ENCODE results near the gene OTP. TPM values are rescaled to one million over a fixed set of nuclear protein-coding genes. Genes with fewer than 3 reads are reported as not detected.

OTP gene
- total RNA-seq, 4 donors from 2014 or later: not detected

- no peak for ATAC-seq
- no peak overlapping the region for H3K4me3 ChIP-seq
- intact Hi-C loops (cut with DNase I; ENCODE audit: low total_unique reads): no loop called here
- no peaks in the 10 kb centered on the region for H3K4me1 ChIP-seq
- no peak for DNase-seq
- no peaks in the 10 kb centered on the region for H3K9me3 ChIP-seq
- H3K36me3 ChIP-seq: no peaks in the 10 kb centered on the region
- H3K27ac ChIP-seq: no peak overlapping the region
- H3K27me3 ChIP-seq: peaks cover 0 to 3% (median 0%) of the 10 kb centered on the region in 3 donors
- in situ Hi-C loops (cut with MboI; ENCODE audit: low sequenced_read_pairs in 4 of 4): no loop called here
- no peak for TF ChIP-seq CTCF (IDR thresholded peaks at IDR 0.05 in 4 of 5, conservative IDR thresholded peaks at IDR 0.05 in 1 of 5)
- no peak for TF ChIP-seq POLR2A (IDR thresholded peaks at IDR 0.05)
Measured at GRCh38 chr5:77663090-77663863, 24.8 kb upstream of the OTP start.

- in situ Hi-C loops (cut with MboI; ENCODE audit: low sequenced_read_pairs in 4 of 4) (no loop called here), intact Hi-C loops (cut with DNase I; ENCODE audit: low total_unique reads) (no loop called here)
- H3K4me1 ChIP-seq: no peaks in the 10 kb centered on the region
- no peaks in the 10 kb centered on the region for H3K9me3 ChIP-seq
- H3K27ac ChIP-seq: no peak overlapping the region
- TF ChIP-seq CTCF (IDR thresholded peaks at IDR 0.05 in 4 of 5, conservative IDR thresholded peaks at IDR 0.05 in 1 of 5) (no peak), POLR2A (IDR thresholded peaks at IDR 0.05) (no peak)
- ATAC-seq (no peak), DNase-seq (no peak)
- no peak overlapping the region for H3K4me3 ChIP-seq
- peaks cover 0 to 3% (median 0%) of the 10 kb centered on the region in 3 donors for H3K27me3 ChIP-seq
- H3K36me3 ChIP-seq: no peaks in the 10 kb centered on the region
Measured at GRCh38 chr5:77662635-77663034, 24.1 kb upstream of the OTP start.

GRCh38 chr5:77658662-77659061 lies 20.1 kb upstream of the OTP start:
- TF ChIP-seq POLR2A (IDR thresholded peaks at IDR 0.05) (no peak), CTCF (IDR thresholded peaks at IDR 0.05 in 4 of 5, conservative IDR thresholded peaks at IDR 0.05 in 1 of 5) (no peak)
- ATAC-seq (no peak), DNase-seq (no peak)
- no peaks in the 10 kb centered on the region for H3K9me3 ChIP-seq
- H3K36me3 ChIP-seq: no peaks in the 10 kb centered on the region
- intact Hi-C loops (cut with DNase I; ENCODE audit: low total_unique reads) (no loop called here), in situ Hi-C loops (cut with MboI; ENCODE audit: low sequenced_read_pairs in 4 of 4) (no loop called here)
- H3K27me3 ChIP-seq: no peaks in the 10 kb centered on the region
- H3K4me3 ChIP-seq: no peak overlapping the region
- H3K27ac ChIP-seq: no peak overlapping the region
- no peaks in the 10 kb centered on the region for H3K4me1 ChIP-seq

GRCh38 chr5:77651343-77651742 lies 12.8 kb upstream of the OTP start:
- Histone ChIP-seq H3K27me3 (peaks cover 0 to 5% (median 0%) of the 10 kb centered on the region in 3 donors), H3K4me3 (no peak overlapping the region), H3K9me3 (no peaks in the 10 kb centered on the region), H3K27ac (no peak overlapping the region), H3K4me1 (no peaks in the 10 kb centered on the region), H3K36me3 (no peaks in the 10 kb centered on the region)
- no peak for TF ChIP-seq CTCF (IDR thresholded peaks at IDR 0.05 in 4 of 5, conservative IDR thresholded peaks at IDR 0.05 in 1 of 5)
- no peak for TF ChIP-seq POLR2A (IDR thresholded peaks at IDR 0.05)
- intact Hi-C loops (cut with DNase I; ENCODE audit: low total_unique reads): no loop called here
- in situ Hi-C loops (cut with MboI; ENCODE audit: low sequenced_read_pairs in 4 of 4): no loop called here
- DNase-seq (no peak), ATAC-seq (no peak)

Data from gastrocnemius medialis (tissue), 4 donors.